B cell (primary cell): Measurements from ENCODE around the gene ATF7IP2. TPM values are rescaled to one million over a fixed set of nuclear protein-coding genes. Genes with fewer than 3 reads are reported as not detected.

Experiments used
- ATAC-seq: fragments of 200-7000 bp; cut with Tn5 transposase; one replicate; pipeline ENCODE4 v1.10.0; 2021; ENCODE audit warnings: low read depth, mild to moderate bottlenecking, moderate number of reproducible peaks, moderate library complexity
- CTCF ChIA-PET: fragments of 350-600 bp; sonication (Branson Sonifier 250); formaldehyde crosslinking; loops from one replicate; lab custom pipeline; 2021; ENCODE audit warnings: antibody characterized with exemption, inconsistent platforms; lab: Charles Lee
- POLR2A ChIA-PET: fragments of 350-600 bp; sonication (Branson Sonifier 250); formaldehyde crosslinking; loops from one replicate; lab custom pipeline; 2021; ENCODE audit warnings: antibody characterized with exemption; lab: Charles Lee
- DNase-seq: peaks from one replicate; pipeline ENCODE4 v3.0.0; 2013
- H2AFZ ChIP-seq: 2 replicates; pipeline ENCODE4 v1.6.1; 2012; ENCODE audit warnings: mild to moderate bottlenecking, low read depth, low read length; ENCODE audit not compliant: insufficient read depth, poor library complexity, severe bottlenecking
- H3K27ac ChIP-seq, 2 donors: 1 replicate in 1 of 2; 2 replicates in 1 of 2; pipeline ENCODE4 v1.5.1; 2012 to 2013; ENCODE audit warnings: low read length in 2 of 2, mild to moderate bottlenecking in 2 of 2, moderate library complexity in 1 of 2
- H3K27me3 ChIP-seq, 4 experiments: fragments of 200-600 bp in 1 of 4; sonication (generic) in 1 of 4; replicated peaks in 1 of 4; 1 replicate in 2 of 4; 2 replicates in 2 of 4; pipeline versions ENCODE4 v1.6.1 to v1.7.0; 2013 to 2016; ENCODE audit warnings: low read length in 3 of 4, mild to moderate bottlenecking in 2 of 4, mixed read lengths in 1 of 4, moderate library complexity in 1 of 4; ENCODE audit not compliant: insufficient read depth in 4 of 4, control insufficient read depth in 3 of 4; ENCODE audit errors: control extremely low read depth in 1 of 4
- H3K36me3 ChIP-seq, 2 experiments: replicated peaks in 1 of 2; 1 replicate in 1 of 2; 2 replicates in 1 of 2; pipeline versions ENCODE4 v1.6.1 to v1.7.1; 2013; ENCODE audit warnings: low read length in 1 of 2; ENCODE audit not compliant: insufficient read depth in 2 of 2, control insufficient read depth in 1 of 2; ENCODE audit errors: control extremely low read depth in 1 of 2, extremely low read depth in 1 of 2
- H3K4me1 ChIP-seq, 2 donors: fragments of 200-600 bp in 1 of 2; sonication (generic) in 1 of 2; 1 replicate in 1 of 2; 2 replicates in 1 of 2; pipeline versions ENCODE4 v1.5.1 to v1.6.1; 2013 to 2017; ENCODE audit warnings: low read length in 2 of 2; ENCODE audit not compliant: control insufficient read depth in 2 of 2, insufficient read depth in 2 of 2
- H3K4me2 ChIP-seq: replicated peaks from 2 replicates; pipeline ENCODE3; 2012; ENCODE audit warnings: mild to moderate bottlenecking, low read depth, low read length; ENCODE audit not compliant: poor library complexity, severe bottlenecking
- H3K4me3 ChIP-seq, 5 experiments: fragments of 200-600 bp in 1 of 5; sonication (generic) in 1 of 5; 1 replicate in 3 of 5; 2 replicates in 2 of 5; pipeline versions ENCODE4 v1.5.1 to v1.7.0; 2011 to 2016; ENCODE audit warnings: low read length in 4 of 5, mild to moderate bottlenecking in 4 of 5, low read depth in 2 of 5, control low read depth in 1 of 5, moderate library complexity in 1 of 5; ENCODE audit not compliant: insufficient read depth in 1 of 5; ENCODE audit errors: control extremely low read depth in 1 of 5, extremely low read depth in 1 of 5
- H3K79me2 ChIP-seq: fragments of 200-600 bp; sonication (generic); one replicate; pipeline ENCODE4 v1.6.0; 2016; ENCODE audit warnings: low read length; ENCODE audit not compliant: control insufficient read depth, insufficient read depth
- H3K9ac ChIP-seq: fragments of 200-600 bp; sonication (generic); 2 replicates; pipeline ENCODE4 v1.6.1; 2017; ENCODE audit warnings: mild to moderate bottlenecking, low read length, moderate library complexity
- H3K9me3 ChIP-seq, 3 donors: one replicate each; pipeline versions ENCODE4 v1.6.1 to v1.7.1; 2013; ENCODE audit warnings: low read length in 2 of 3; ENCODE audit not compliant: control insufficient read depth in 2 of 3, insufficient read depth in 1 of 3; ENCODE audit errors: control extremely low read depth in 1 of 3
- H4K20me1 ChIP-seq: 2 replicates; pipeline ENCODE4 v1.6.0; 2012; ENCODE audit warnings: mild to moderate bottlenecking, low read length; ENCODE audit not compliant: insufficient read depth, control insufficient read depth, poor library complexity, severe bottlenecking
- H3K27ac Mint-ChIP-seq: one replicate; pipeline ENCODE4 v1.8.0; 2021; ENCODE audit warnings: mixed read lengths
- H3K27me3 Mint-ChIP-seq: one replicate; pipeline ENCODE4 v1.8.0; 2021; ENCODE audit warnings: mixed read lengths
- H3K4me1 Mint-ChIP-seq: one replicate; pipeline ENCODE4 v1.8.0; 2021; ENCODE audit warnings: mixed read lengths
- H3K4me3 Mint-ChIP-seq: one replicate; pipeline ENCODE4 v1.8.0; 2021; ENCODE audit warnings: mixed read lengths
- H3K9me3 Mint-ChIP-seq: one replicate; pipeline ENCODE4 v1.8.0; 2022; ENCODE audit warnings: mixed read lengths; ENCODE audit not compliant: insufficient read depth
- CTCF ChIP-seq: fragments of 200-600 bp; IDR thresholded peaks from one replicate; pipeline ENCODE4 v1.8.0; 2022; ENCODE audit warnings: antibody characterized with exemption, mild to moderate bottlenecking
- EZH2 ChIP-seq: IDR thresholded peaks from 2 replicates; pipeline ENCODE4 v1.6.1; 2012; ENCODE audit warnings: borderline replicate concordance, low read depth, mild to moderate bottlenecking, moderate library complexity, low read length; ENCODE audit not compliant: insufficient read depth, poor library complexity, severe bottlenecking
- WGBS: methylation state at CpG from one replicate; pipeline ENCODE4 v1.1.5; 2013; ENCODE audit warnings: missing lambda C conversion rate; ENCODE audit not compliant: insufficient coverage; 5-methylcytosine and 5-hydroxymethylcytosine counted together
- intact Hi-C: fragments of 100-400 bp; cut with micrococcal nuclease; formaldehyde crosslinking; loops from one replicate; pipeline ENCODE4 v1.10.0; 2022
- polyA plus RNA-seq: library from polyadenylated mRNA; depleted of rRNA; stranded (reverse); fragments of >200 nt; gene quantifications from 2 replicates; pipeline ENCODE4 v1.2.3, GENCODE V29; 2012
- total RNA-seq, 2 donors: library from RNA; stranded (reverse); fragments of 120-200 nt in 1 of 2; gene quantifications; 1 replicate in 1 of 2; 2 replicates in 1 of 2; pipeline versions ENCODE4 v1.2.3 to v1.2.4, GENCODE V29; 2013 to 2022

ATF7IP2 gene
- total and polyA plus RNA-seq, 2 donors (not counting 1 experiment from before 2014, with no cell fraction given): 67.5 to 105 TPM

- no peak overlapping the region for H3K4me3 ChIP-seq
- Mint-ChIP-seq H3K4me3 (no peak overlapping the region), H3K27me3 (no peaks in the 10 kb centered on the region), H3K9me3 (no peaks in the 10 kb centered on the region), H3K27ac (no peak overlapping the region), H3K4me1 (peaks cover 2% of the 10 kb centered on the region)
- no peak overlapping the region for H3K9ac ChIP-seq
- no peaks in the 10 kb centered on the region for H3K79me2 ChIP-seq
- no peaks in the 10 kb centered on the region for H4K20me1 ChIP-seq
- POLR2A ChIA-PET: interaction anchor here (0.6 kb wide), 3 partner anchors 355 to 396 kb away, joined by 4 to 11 read pairs (median 5); no protein-coding TSS in a partner anchor
- no peaks in the 10 kb centered on the region for H3K27me3 ChIP-seq
- intact Hi-C loops: no loop called here
- DNase-seq (no peak), ATAC-seq (no peak)
- H3K27ac ChIP-seq: no peak overlapping the region
- no peaks in the 10 kb centered on the region for H3K36me3 ChIP-seq
- no peak overlapping the region for H2AFZ ChIP-seq
- TF ChIP-seq CTCF (no peak), EZH2 (no peak)
- WGBS: 50% methylated on average over 1 of the region's 2 CpGs
- H3K4me1 ChIP-seq: peaks cover 0 to 3% of the 10 kb centered on the region in 2 donors
- no peak overlapping the region for H3K4me2 ChIP-seq
- CTCF ChIA-PET: interaction anchor here (0.6 to 4.8 kb wide), 16 partner anchors 9 to 431 kb away, joined by 3 to 55 read pairs (median 4); no protein-coding TSS in a partner anchor
- no peaks in the 10 kb centered on the region for H3K9me3 ChIP-seq
Measured at GRCh38 chr16:10522966-10523365, 137.1 kb downstream of the ATF7IP2 start.

- no peak for TF ChIP-seq EZH2
- TF ChIP-seq CTCF: no peak
- peaks cover 0 to 3% of the 10 kb centered on the region in 2 donors for H3K4me1 ChIP-seq
- H3K27ac Mint-ChIP-seq: peak overlapping the region; percentile 32
- no peak overlapping the region for H3K9ac ChIP-seq
- H3K79me2 ChIP-seq: no peaks in the 10 kb centered on the region
- no peaks in the 10 kb centered on the region for H3K9me3 ChIP-seq
- ATAC-seq (no peak), DNase-seq (no peak)
- H3K27ac ChIP-seq: no peak overlapping the region
- no peaks in the 10 kb centered on the region for H3K27me3 Mint-ChIP-seq
- H3K27me3 ChIP-seq: no peaks in the 10 kb centered on the region
- H3K4me2 ChIP-seq: no peak overlapping the region
- WGBS: 100% methylated on average over 1 of the region's 6 CpGs
- H3K4me1 Mint-ChIP-seq: peaks cover 2% of the 10 kb centered on the region
- ChIA-PET CTCF (interaction anchor here (0.7 to 4.2 kb wide), 5 partner anchors 8 to 1341 kb away, joined by 4 to 27 read pairs (median 5); no protein-coding TSS in a partner anchor), POLR2A (no interaction called here)
- H2AFZ ChIP-seq: no peak overlapping the region
- intact Hi-C loops: no loop called here
- no peaks in the 10 kb centered on the region for H3K36me3 ChIP-seq
- no peak overlapping the region for H3K4me3 Mint-ChIP-seq
- H3K4me3 ChIP-seq: no peak overlapping the region
- H4K20me1 ChIP-seq: no peaks in the 10 kb centered on the region
- no peaks in the 10 kb centered on the region for H3K9me3 Mint-ChIP-seq
Measured at GRCh38 chr16:10525214-10525825, 139.5 kb downstream of the ATF7IP2 start.
